K562 (cell line): ENCODE data around the gene TRAF7. TPM values are rescaled to one million over a fixed set of nuclear protein-coding genes. Genes with fewer than 3 reads are reported as not detected.
A peak's percentile ranks its signal among the peaks of the same experiment; 100 is the strongest.

Experiments
- AFF1 ChIP-seq, 2 experiments: fragments of 450-650 bp; IDR thresholded peaks; 2 replicates each; pipeline ENCODE4 v1.6.1; 2018; ENCODE audit warnings: mild to moderate bottlenecking in 2 of 2, low read depth in 1 of 2; ENCODE audit not compliant: partially characterized antibody in 2 of 2
- ASH1L ChIP-seq: fragments of 450-650 bp; IDR thresholded peaks from 2 replicates; pipeline ENCODE4 v1.6.1; 2018; ENCODE audit warnings: borderline replicate concordance, mild to moderate bottlenecking, low read depth; ENCODE audit not compliant: partially characterized antibody
- CBFA2T3 ChIP-seq: fragments of 450-650 bp; IDR thresholded peaks from 2 replicates; pipeline ENCODE4 v1.6.1; 2017
- CEBPG ChIP-seq, 3 experiments: fragments of 200-800 bp in 1 of 3; sonication (Bioruptor generic) in 1 of 3; sonication (generic) in 1 of 3; formaldehyde crosslinking in 1 of 3; IDR thresholded peaks in 2 of 3; conservative IDR thresholded peaks in 1 of 3; 2 replicates each; pipeline versions ENCODE4 v1.6.1 to v1.8.0; 2016 to 2022; ENCODE audit warnings: missing compliant biosample characterization in 2 of 3, missing genetic modification characterization in 2 of 3, mild to moderate bottlenecking in 1 of 3, missing genetic modification reagents in 1 of 3
- CREB1 ChIP-seq, 2 experiments: sonication (generic) in 1 of 2; formaldehyde crosslinking in 1 of 2; IDR thresholded peaks; 2 replicates each; pipeline versions ENCODE4 v1.6.1 to v1.8.0; 2012 to 2022; ENCODE audit warnings: inconsistent platforms in 1 of 2, mild to moderate bottlenecking in 1 of 2, missing genetic modification reagents in 1 of 2, moderate library complexity in 1 of 2
- HDAC6 ChIP-seq: IDR thresholded peaks from 2 replicates; pipeline ENCODE4 v1.6.1; 2012; ENCODE audit warnings: low read depth, mild to moderate bottlenecking, control low read depth, inconsistent platforms, low read length, moderate library complexity
- RFX5 ChIP-seq: IDR thresholded peaks from 2 replicates; pipeline ENCODE4 v1.6.1; 2011; ENCODE audit warnings: low read depth, mild to moderate bottlenecking, improper control_type of control experiment, low read length
- RHOXF2B ChIP-seq: fragments of 250-450 bp; sonication (Bioruptor Pico); conservative IDR thresholded peaks from 2 replicates; pipeline ENCODE4 v1.5.1; 2021
- RNF219 ChIP-seq: fragments of 250-450 bp; sonication (Bioruptor Pico); IDR thresholded peaks from 2 replicates; pipeline ENCODE4 v1.5.0; 2022; ENCODE audit warnings: mild to moderate bottlenecking
- SMAD4 ChIP-seq: fragments of 250-450 bp; sonication (Bioruptor Pico); conservative IDR thresholded peaks from 2 replicates; pipeline ENCODE4 v1.8.0; 2021; ENCODE audit warnings: inconsistent platforms, mild to moderate bottlenecking, moderate library complexity
- SPI1 ChIP-seq: IDR thresholded peaks from 2 replicates; pipeline ENCODE4 v1.6.1; 2011; ENCODE audit warnings: low read depth, low read length, control low read depth, borderline replicate concordance
- TFE3 ChIP-seq: fragments of 450-650 bp; formaldehyde crosslinking; IDR thresholded peaks from 2 replicates; pipeline ENCODE4 v1.4.0; 2020; ENCODE audit warnings: mild to moderate bottlenecking, mixed read lengths
- ZBTB33 ChIP-seq: sonication (generic); formaldehyde crosslinking; IDR thresholded peaks from 2 replicates; pipeline ENCODE4 v1.8.1; 2023; ENCODE audit warnings: mild to moderate bottlenecking, missing genetic modification reagents
- ZNF23 ChIP-seq: fragments of 250-450 bp; sonication (Bioruptor Pico); IDR thresholded peaks from 2 replicates; pipeline ENCODE4 v1.4.0; 2020; ENCODE audit warnings: mild to moderate bottlenecking
- ZNF766 ChIP-seq: fragments of 200-800 bp; sonication (Bioruptor generic); conservative IDR thresholded peaks from 2 replicates; pipeline ENCODE4 v1.6.1; 2016; ENCODE audit warnings: missing genetic modification characterization, missing compliant biosample characterization
- ZNF830 ChIP-seq: fragments of 250-450 bp; sonication (Bioruptor Pico); IDR thresholded peaks from 2 replicates; pipeline ENCODE4 v1.5.0; 2021; ENCODE audit warnings: mild to moderate bottlenecking
- polyA plus RNA-seq, 8 experiments: library from polyadenylated mRNA; depleted of rRNA in 4 of 8; stranded (reverse) in 5 of 8; unstranded in 3 of 8; fragments of >200 nt; fragmentation: Nextera tagmentation in 2 of 8; fragmentation: Illumina TruSeq in 1 of 8; extraction: Ambion mirVana in 2 of 8; extraction: Trizol in 1 of 8; gene quantifications; 2 replicates each; pipeline versions ENCODE4 v1.2.1 to v1.2.3, GENCODE V29; 2011 to 2014; ENCODE audit warnings: inconsistent platforms in 1 of 8, missing spikeins in 1 of 8
- total RNA-seq, 7 experiments: library from RNA; depleted of rRNA in 6 of 7; stranded (reverse); fragments of >200 nt in 6 of 7; fragmentation: Illumina TruSeq in 2 of 7; extraction: Trizol in 2 of 7; gene quantifications; 2 replicates each; pipeline versions ENCODE4 v1.2.1 to v1.2.3, GENCODE V29; 2011 to 2021; ENCODE audit warnings: low replicate concordance in 1 of 7

The TRAF7 gene
- total and polyA plus RNA-seq, 9 of the 15 experiments (the other 6 are each of a cell fraction or from before 2014, with no cell fraction given) = 1.1 to 113 (median 41.6) TPM

- TF ChIP-seq TFE3 = no peak
- peak; percentile 90 for TF ChIP-seq CREB1 (IDR thresholded peaks at IDR 0.05)
- TF ChIP-seq CREB1 (CRISPR knock-in tag; IDR thresholded peaks at IDR 0.05) = peak; percentile 91
- no peak for TF ChIP-seq ZNF23
- TF ChIP-seq HDAC6 = no peak
- no peak for TF ChIP-seq RFX5
- TF ChIP-seq RNF219 (CRISPR knock-in tag) = no peak
- no peak for TF ChIP-seq CEBPG (CRISPR knock-in tag; IDR thresholded peaks at IDR 0.05)
- TF ChIP-seq CEBPG (tag; conservative IDR thresholded peaks at IDR 0.05 in 1 of 2, IDR thresholded peaks at IDR 0.05 in 1 of 2) = no peak
- peak; percentile 14; the same call in 1 of the 2 replicates for TF ChIP-seq SMAD4
- TF ChIP-seq ZNF830 = peak; percentile 72; the same call in 1 of the 2 replicates
- TF ChIP-seq AFF1 (IDR thresholded peaks at IDR 0.05; ENCODE audit: low read depth in 1 of 2, partially characterized antibody in 2 of 2) = peak; percentile 68 to 99
- TF ChIP-seq RHOXF2B = peak; percentile 93
- peak; percentile 85 for TF ChIP-seq ZNF766 (CRISPR knock-in tag)
- no peak for TF ChIP-seq CBFA2T3
- peak; percentile 81 for TF ChIP-seq ASH1L
- TF ChIP-seq ZBTB33 = no peak; the same call in 1 of the 2 replicates
- TF ChIP-seq SPI1 = peak; percentile 70
Measured at GRCh38 chr16:2155091-2155950, at the start of gene TRAF7 (continued).
